OCI-LY7 (cell line): ENCODE results near the gene SCART1.
"Not testable (repeated sequence)": the region's sequence is repeated elsewhere in the genome, so short reads cannot be mapped to it uniquely, and the experiment has no call there.

Experiments used
- CTCF ChIP-seq: fragments of 200-600 bp; sonication (generic); conservative IDR thresholded peaks from 2 replicates; pipeline ENCODE4 v1.5.1; 2014; ENCODE audit warnings: mild to moderate bottlenecking, antibody characterized with exemption, low read length, moderate library complexity, mixed read lengths
- EZH2phosphoT487 ChIP-seq: fragments of 200-600 bp; sonication (generic); IDR thresholded peaks from 2 replicates; pipeline ENCODE4 v1.6.1; 2018; ENCODE audit warnings: low read depth, borderline replicate concordance, mild to moderate bottlenecking, mixed run types, antibody characterized with exemption, low read length, moderate library complexity, mixed read lengths

DNA sequence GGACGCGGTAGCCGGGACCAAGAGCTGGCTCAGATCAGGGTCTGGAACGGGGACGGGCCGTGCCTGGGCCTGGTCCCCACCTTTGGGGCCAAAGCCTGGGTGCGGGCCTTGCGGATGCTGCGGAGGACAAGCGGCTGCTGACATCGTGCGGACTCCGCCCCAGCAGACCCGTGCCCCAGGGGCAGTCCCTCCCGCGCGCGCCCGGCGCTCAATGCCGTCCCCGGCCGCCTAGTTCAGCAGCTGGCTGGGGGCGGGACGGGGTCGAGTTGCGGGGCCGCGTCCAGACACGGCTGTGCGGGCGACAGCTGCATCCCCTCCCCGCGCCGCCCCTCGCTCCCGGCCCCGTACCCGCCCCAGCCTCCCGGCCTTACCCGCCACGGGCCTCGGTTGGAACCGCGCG, 29.6 kb upstream of the SCART1 start:
- not testable (repeated sequence) for TF ChIP-seq CTCF, EZH2phosphoT487
